ENCODE measurements around the gene PTGDS.

The PTGDS gene

DNA sequence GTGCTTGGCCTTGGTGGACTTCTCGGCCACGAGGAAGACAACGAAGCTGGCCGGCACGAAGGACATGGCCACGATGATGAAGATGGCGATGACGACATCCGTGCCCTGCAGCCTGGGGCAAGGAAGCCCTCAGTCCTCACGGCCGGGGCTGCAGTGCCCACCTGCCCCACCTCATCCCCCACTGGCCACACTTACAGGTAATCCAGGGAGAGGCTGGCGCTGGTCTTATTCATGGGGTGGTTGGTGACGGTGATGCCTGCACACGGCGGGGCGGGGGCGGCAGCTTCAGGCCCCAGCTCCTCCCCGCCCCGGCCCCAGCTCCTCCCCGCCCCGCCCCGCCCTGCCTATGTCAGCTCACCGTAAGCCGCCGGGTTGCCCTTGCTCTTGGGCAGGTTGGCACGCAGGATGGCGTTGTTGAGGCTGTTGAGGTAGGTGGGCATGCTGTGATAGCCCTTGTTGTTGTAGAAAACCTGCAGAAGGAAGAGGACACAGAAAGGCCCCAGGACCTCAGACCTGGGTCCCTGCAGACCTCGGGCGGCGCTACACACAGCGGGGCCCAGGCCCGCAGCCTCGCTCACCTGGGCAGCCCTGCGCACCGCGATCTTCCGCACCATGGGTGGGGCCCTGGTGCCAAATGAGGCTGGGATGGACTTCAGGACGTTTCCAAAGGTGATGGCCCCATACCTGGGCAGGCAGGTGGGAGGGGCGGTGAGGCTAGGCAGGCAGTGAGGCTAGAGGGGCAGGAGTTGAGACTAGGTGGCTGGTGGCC is 34.8 kb downstream of the PTGDS start:
- no peak for DNase-seq

GRCh38 chr9:137012694-137013570 is 35.6 kb downstream of the PTGDS start:
- no peak for DNase-seq

GRCh38 chr9:137013571-137013940 is 36.3 kb downstream of the PTGDS start:
- DNase-seq = no peak

DNA sequence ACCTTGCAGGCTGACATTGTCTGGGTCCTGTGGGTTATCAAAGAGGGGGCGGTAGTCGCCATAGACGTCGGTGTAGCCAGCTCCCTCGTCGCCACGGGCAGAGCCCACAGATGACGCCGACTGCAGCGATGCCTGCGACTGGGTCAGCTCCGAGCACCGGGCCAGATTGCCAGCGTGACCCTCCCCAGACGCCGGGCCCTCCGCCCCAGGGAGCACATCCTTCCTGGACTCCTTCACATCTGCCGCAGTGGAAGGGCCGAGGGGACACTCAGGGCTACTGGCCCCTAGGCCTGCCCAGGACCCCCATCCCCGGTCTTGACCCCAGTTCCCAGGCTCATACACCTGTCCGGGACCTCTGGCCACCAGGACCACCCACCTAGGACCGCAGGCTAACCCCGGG is 36.9 kb downstream of the PTGDS start:
- no peak for DNase-seq

DNA sequence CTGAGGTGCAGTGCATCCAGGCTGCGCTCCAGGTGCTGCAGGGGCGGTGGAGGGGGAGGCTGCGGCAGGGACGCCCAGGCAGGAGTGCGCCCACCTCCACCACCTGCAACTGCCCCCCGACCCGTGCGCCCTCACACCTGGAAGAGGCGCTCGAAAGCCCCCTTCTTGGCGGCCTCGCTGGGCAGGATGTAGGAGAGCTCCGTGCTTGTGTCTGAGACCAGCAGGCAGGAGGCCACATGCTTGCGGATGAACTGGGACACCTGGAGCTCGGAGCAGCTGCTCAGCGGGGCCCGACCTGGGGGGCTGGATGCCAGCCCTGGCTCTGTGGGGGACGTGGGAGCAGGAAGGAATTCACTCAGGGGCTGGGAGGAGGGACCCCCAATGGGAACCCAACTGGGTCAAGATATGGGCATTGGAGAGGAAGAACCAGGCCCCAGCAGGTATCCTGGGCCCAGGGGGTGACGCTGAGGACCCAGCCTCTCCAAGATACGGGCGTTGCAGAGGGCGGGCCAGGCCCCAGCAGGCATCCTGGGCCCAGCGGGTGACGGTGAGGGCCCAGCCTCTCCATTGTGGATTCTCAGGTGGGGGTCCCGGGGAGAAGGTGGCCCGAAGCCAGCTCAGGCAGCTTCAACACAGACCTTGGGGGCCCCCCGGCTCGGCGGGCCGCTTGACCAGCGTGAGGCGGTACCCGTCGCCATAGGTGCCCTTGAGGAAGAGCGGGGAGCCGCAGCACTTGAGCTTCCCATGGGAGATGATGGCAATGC is 37.7 kb downstream of the PTGDS start:
- DNase-seq = no peak

DNA sequence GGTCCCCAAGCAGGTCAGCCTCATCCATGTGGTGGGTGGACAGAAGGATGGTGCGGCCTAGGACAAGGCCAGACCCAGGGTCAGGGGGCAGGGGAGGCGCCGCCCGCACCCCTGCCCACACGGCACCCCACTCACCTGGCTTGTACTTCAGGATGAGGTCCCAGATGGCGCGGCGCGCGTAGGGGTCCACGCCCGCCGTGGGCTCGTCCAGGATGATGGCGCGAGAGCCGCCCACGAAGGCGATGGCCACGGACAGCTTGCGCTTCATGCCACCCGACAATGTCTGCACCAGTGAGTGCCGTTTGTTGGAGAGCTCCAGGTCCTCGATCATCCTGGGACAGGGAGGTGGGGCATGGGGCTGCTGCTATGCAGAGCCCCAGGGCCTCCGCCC is 38.2 kb downstream of the PTGDS start:
- DNase-seq = no peak

- no peak for DNase-seq
These were observed 38.7 kb downstream of the PTGDS start for GRCh38 chr9:137015976-137016375.

DNA sequence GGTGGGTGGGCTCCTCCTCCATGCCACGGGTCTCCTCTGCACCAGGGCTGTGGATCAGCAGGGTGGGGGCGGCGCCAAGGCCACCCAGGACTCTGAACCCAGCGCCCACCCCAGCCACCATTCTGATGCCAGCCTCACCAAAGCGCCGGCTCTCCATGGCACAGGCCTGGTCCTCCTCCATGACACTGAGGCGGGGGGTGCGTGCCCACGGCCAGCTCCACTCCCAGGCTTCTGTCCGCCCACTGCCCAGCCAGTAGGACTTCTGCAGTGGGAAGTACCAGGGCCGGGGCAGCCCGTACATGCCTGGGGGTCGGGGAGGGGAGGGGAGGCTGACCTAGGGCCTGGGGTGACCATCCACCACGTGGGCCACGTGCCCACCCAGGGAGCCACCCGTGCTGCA is 39.1 kb downstream of the PTGDS start:
- no peak for DNase-seq

GRCh38 chr9:137017071-137017470 is 39.8 kb downstream of the PTGDS start:
- DNase-seq = no peak

- no peak for DNase-seq
These were observed 40.6 kb downstream of the PTGDS start for GRCh38 chr9:137017791-137018497.

GRCh38 chr9:137018761-137019559 is 41.7 kb downstream of the PTGDS start:
- DNase-seq = no peak

DNA sequence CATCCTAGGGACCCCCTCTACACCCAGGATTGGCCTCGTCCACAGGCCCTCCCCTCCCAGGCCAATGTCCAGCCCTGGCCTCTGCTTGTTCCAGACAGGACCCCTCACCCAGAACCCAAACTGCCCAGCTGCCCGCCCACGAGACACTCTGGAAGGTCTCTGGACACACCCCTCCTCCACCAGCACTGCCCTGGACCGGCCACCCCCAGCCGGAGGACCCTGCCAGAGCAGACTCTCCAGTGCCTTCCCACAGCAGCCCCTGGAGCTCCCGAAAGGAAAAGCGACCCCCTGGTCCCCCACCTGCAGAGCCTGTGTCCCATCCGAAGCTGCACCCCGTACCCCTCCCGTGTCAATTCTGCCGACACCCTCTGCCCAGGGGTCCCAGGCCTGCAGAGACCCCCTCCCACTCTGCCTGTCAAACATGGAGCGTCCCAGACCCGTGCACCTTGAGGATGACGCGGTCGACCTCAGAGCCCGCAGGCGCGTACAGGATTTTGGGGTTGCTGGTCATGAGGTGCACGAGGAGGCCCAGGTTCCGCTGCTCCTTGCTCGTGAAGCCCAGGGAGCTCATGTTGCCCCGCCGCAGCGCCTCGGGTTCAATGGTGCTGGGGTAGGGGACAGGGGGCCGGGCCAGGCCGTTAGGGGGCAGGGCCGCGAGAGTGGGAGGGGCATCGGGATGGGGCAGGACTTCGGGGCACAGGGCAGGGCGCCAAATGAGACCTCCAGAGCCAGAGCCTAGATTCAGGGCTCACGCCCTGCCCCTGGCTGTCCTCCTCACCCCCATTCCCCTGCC is 42.8 kb downstream of the PTGDS start:
- DNase-seq = no peak

- DNase-seq = no peak
These were observed 43.7 kb downstream of the PTGDS start for GRCh38 chr9:137020771-137021567.

DNA sequence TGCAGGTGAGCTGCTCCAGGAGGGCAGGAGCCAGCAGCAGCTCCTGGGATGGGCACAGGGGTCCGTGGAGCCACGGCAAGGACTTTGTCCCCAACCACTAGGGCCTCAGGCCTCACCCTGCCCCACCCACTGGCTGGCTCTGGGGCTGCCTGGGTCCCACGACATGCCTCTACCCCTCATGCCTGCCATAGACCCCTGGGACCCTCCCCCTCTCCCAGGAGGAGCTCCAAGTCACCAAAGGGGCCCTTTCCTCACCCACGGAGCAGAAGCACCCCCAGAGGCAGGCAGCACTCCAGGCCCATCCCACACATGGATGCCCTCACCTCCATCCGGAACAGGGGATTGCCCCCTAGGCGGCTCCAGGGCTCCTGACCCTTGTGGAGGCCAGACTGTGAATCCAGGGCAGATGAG is 44.3 kb downstream of the PTGDS start:
- no peak for DNase-seq

DNA sequence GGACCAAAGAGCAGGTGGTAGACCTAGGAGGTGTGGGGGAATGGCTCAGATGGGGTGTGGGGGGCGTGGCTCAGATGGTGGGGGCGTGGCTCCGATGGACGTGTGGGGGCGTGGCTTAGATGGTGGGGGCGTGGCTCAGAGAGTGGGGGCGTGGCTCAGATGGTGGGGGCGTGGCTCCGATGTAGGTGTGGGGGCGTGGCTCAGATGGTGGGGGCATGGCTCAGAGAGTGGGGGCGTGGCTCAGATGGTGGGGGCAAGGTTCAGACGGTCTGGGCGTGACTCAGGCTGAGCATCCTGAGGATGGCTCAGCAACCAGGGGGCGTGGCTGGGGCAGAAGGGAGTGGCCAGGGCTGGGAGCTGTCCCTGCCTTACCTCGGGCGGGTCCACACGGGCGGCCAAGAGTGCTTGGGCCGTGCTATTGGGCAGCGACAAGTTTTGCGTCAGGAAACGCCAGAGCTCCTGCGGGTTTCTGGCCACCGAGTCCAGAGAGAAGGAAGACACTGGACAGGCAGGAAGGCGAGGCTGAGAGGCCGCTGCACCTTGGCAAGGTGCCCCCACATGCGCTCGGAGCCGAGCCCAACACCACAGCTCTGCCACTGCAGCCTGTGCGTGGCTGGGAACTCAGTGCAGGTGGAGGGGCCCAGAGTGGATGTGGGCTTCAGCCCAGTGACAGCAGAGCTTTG is 44.8 kb downstream of the PTGDS start:
- no peak for DNase-seq

DNA sequence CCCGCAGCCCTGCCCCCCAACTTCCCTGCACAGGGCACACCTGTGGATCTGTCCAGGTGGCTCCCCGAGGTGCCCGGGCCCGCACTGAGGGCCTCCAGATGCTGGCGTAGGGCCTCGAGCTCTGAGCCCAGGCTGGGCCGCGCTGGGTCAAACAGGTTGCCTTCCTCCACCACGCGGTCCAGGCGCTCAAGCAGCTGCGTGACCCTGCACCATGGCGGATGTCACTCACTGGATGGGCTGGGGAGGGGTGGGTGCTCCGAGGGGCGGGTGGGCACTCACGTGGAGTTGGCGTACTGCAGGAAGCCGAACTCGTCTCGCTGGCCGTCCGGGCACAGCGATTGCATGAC is 45.3 kb downstream of the PTGDS start:
- DNase-seq = no peak

- DNase-seq = no peak
These were observed 45.9 kb downstream of the PTGDS start for GRCh38 chr9:137023157-137023556.

- DNase-seq = no peak
These were observed 46.3 kb downstream of the PTGDS start for GRCh38 chr9:137023583-137023991.

- peak; percentile 87 for DNase-seq
These were observed 48.2 kb downstream of the PTGDS start for GRCh38 chr9:137025517-137025966.

GRCh38 chr9:137026384-137026783 is 49.1 kb downstream of the PTGDS start:
- no peak for DNase-seq
